Stimulated activated effector memory CD8-positive, alpha-beta T cell treated with anti-CD3 and anti-CD28 coated beads, Interleukin-12 subunit alpha, Interleukin-12 subunit beta, amount 100 ng/mL, for 72 hours (primary cell): Measurements from ENCODE around the gene PHLDA3.

Experiments
- ATAC-seq: fragments of 150-1000 bp; cut with Tn5 transposase; 2 replicates; pipeline ENCODE4 v1.10.0; 2021
- DNase-seq, 2 donors: peaks; one replicate each; pipeline ENCODE4 v3.0.0; 2021 to 2022; ENCODE audit warnings: low spot score in 2 of 2
- H3K27ac Mint-ChIP-seq: one replicate; pipeline ENCODE4 v1.8.0; 2022; ENCODE audit warnings: mild to moderate bottlenecking, mixed read lengths
- H3K36me3 Mint-ChIP-seq: one replicate; pipeline ENCODE4 v1.8.0; 2022; ENCODE audit warnings: mild to moderate bottlenecking, mixed read lengths
- H3K4me1 Mint-ChIP-seq: one replicate; pipeline ENCODE4 v1.8.0; 2022; ENCODE audit warnings: mixed read lengths
- H3K4me3 Mint-ChIP-seq: one replicate; pipeline ENCODE4 v1.8.0; 2022; ENCODE audit warnings: mild to moderate bottlenecking, mixed read lengths
- H3K9me3 Mint-ChIP-seq: one replicate; pipeline ENCODE4 v1.8.0; 2022; ENCODE audit warnings: mixed read lengths

The PHLDA3 gene

DNA sequence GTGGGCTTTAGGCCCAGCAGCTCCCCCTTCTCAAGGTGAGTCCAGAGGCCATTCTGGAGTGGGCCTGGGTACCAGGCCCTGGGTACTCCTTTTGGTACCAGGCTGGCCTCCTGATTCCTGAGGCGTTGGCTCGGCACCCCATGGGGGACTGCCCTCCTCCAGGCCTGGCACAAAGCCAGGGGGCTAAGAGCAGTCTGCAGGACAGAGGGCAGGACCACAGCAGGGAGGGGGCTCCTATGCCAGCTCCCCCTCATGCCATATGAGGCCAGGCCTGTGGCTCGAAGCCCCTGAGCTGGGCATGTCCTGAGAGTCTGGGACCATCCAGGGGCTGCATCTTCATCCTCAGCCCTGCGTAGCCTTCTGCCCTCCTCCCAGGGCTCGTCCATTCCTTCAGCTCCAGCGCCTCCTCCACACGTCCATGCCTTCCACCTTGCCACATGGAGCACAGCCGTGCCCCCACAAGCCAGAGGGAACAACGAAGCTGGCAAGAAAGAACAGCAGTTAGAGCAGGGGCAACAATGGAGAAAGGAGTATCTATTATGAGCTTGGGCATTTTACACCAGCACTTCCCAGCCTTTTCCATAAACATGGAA, 3.2 kb downstream of the PHLDA3 start:
- no peaks in the 10 kb centered on the region for H3K36me3 Mint-ChIP-seq
- H3K4me1 Mint-ChIP-seq, result no peaks in the 10 kb centered on the region
- no peak for DNase-seq
- no peak overlapping the region for H3K4me3 Mint-ChIP-seq
- no peaks in the 10 kb centered on the region for H3K9me3 Mint-ChIP-seq
- H3K27ac Mint-ChIP-seq, result no peak overlapping the region
- ATAC-seq, result no peak

DNA sequence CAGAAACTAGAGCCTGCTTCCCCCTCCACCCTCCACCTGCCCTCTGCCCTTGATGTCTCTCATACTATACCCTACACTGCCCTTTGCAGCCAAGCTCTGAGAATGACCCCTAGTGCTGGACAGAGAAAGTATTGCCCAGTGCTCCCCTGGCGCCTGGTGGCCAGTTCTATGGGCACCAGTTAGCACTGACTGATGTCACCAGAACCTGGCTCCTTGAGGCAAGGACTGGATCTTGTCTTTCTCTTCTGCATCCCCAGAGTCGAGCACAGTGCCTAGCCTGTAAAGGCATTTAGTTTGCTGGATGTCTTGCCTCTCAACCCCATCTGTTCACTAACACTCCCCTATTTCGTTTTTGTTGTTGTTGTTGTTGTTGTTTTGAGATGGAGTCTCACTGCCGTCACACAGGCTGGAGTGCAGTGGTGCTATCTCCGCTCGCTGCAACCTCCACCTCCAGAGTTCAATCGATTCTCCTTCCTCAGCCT, 5.9 kb downstream of the PHLDA3 start:
- DNase-seq, result no peak
- no peaks in the 10 kb centered on the region for H3K4me1 Mint-ChIP-seq
- no peak for ATAC-seq
- no peaks in the 10 kb centered on the region for H3K36me3 Mint-ChIP-seq
- H3K27ac Mint-ChIP-seq, result no peak overlapping the region
- no peak overlapping the region for H3K4me3 Mint-ChIP-seq
- H3K9me3 Mint-ChIP-seq, result no peaks in the 10 kb centered on the region

DNA sequence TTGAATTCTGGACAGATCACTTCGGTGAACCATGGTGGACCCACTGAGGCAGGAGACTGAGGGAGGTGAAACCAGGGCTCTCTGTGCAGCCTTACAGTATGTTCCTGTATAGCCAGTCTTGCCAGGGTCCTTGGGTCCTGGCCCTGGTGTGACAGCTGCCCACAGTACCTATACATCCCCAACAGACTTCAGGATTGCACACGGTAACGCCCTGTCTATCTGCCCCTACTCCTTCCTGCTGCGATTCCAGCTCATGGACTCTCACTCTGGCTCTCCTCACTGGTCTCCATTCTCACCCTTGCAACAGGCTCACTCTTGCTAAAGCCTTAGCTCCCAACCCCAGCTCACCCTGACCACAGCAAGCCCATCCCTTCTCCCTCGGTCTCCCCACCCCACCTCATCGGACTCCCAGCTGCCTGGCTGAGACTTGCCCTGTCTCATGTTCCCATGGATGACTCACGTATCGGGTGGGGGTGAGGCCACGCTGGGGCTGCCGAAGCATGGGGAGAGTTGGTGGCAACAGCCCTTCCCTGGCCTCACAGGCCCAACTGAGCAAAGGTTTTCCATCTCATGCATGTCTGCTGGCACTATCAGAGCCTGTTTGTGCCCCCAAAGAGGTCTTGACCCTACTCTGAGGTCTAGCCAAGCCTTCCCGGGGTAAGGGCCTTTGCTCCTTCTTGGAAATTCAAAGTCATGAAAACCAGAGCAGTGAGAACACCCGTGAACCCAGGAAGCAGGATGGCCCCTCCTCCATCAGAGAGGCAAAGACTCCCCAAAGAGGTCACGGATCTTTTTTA, 7.1 kb downstream of the PHLDA3 start:
- Mint-ChIP-seq H3K4me3 (no peak overlapping the region), H3K27ac (no peak overlapping the region), H3K9me3 (no peaks in the 10 kb centered on the region), H3K36me3 (no peaks in the 10 kb centered on the region), H3K4me1 (no peaks in the 10 kb centered on the region)
- no peak for DNase-seq
- ATAC-seq, result peak; percentile 4

DNA sequence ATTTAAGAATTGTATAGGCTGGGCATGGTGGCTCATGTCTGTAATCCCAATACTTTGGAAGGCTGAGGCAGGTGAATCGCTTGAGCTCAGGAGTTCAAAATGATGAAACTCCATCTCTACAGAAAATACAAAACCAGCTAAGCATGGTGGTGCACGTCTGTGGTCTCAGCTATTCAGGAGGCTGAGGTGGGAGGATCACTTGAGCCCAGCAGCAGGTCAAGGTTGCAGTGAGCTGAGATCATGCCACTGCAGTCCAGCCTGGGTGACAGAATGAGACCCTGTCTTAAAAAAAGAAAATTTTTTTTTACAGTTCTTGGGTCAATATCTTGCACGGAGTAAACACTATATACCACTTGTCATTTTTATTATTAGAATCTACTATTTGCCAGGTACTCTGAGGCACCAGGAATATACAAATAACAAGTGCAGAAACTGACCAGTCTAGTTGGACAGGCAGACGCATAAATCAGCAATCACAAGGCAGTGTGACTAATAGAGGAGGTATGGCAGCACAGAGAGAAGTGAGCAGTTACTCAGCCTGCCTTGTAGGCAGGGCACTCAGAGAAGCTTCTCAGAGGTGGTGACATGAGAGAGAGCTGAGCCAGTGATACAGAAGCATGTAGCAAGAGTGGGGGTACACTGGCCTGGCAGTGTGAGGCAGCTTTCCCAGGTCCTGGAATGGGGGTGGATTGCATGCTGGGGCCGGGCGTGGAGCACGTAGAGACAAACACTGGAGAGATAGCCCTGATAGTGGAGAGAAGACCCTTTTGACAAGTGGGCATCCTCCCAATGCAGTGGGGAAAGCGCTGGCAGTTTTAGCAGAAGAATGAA, 8.0 kb downstream of the PHLDA3 start:
- DNase-seq (no peak), ATAC-seq (no peak)
- Mint-ChIP-seq H3K4me3 (no peak overlapping the region), H3K9me3 (no peaks in the 10 kb centered on the region), H3K27ac (no peak overlapping the region), H3K36me3 (no peaks in the 10 kb centered on the region), H3K4me1 (no peaks in the 10 kb centered on the region)

DNA sequence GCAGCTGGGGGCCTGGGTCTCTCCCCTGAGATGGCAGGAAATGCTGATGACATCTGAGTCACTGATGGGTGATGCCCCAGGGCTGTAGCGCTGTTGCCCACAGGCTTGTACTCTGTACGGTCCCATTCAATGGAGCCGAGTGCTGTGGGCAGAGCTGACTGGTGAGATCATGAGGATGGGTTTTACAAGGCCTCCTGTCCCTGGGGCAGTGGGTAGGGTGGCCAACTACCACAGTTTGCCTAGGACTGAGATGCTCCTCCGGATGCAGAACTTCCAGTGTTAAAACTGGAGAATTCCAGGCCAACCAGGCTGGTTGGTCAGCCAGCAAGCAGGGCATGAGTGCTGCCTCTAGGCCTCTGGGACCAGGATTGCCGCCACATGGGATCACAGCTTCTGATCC, 9.2 kb downstream of the PHLDA3 start:
- Mint-ChIP-seq H3K4me1 (no peaks in the 10 kb centered on the region), H3K36me3 (no peaks in the 10 kb centered on the region), H3K4me3 (no peak overlapping the region), H3K9me3 (no peaks in the 10 kb centered on the region), H3K27ac (no peak overlapping the region)
- ATAC-seq, result peak; percentile 37
- no peak for DNase-seq

DNA sequence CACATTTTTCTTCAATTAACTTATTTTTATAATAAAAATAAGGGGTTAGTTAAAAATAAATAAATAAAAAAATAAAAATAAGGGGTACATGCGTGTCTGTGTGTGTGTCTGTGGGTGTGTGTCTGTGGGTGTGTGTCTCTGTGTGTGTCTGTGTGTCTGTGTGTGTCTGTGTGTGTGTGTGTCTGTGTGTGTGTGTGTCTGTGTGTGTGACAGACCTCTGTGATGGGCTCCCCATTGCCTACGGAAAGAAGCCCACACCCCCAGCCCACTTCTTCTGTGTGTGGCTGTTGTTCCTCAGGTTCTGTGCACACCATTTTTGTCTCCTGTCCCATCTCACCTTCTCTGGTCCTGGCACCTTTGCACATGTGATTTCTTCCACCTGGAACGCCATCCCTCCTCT, 9.9 kb downstream of the PHLDA3 start:
- H3K4me1 Mint-ChIP-seq, result peaks cover 7% of the 10 kb centered on the region
- no peak for ATAC-seq
- DNase-seq, result no peak
- H3K36me3 Mint-ChIP-seq, result peaks cover 2% of the 10 kb centered on the region
- H3K9me3 Mint-ChIP-seq, result no peaks in the 10 kb centered on the region
- H3K27ac Mint-ChIP-seq, result no peak overlapping the region
- H3K4me3 Mint-ChIP-seq, result no peak overlapping the region

DNA sequence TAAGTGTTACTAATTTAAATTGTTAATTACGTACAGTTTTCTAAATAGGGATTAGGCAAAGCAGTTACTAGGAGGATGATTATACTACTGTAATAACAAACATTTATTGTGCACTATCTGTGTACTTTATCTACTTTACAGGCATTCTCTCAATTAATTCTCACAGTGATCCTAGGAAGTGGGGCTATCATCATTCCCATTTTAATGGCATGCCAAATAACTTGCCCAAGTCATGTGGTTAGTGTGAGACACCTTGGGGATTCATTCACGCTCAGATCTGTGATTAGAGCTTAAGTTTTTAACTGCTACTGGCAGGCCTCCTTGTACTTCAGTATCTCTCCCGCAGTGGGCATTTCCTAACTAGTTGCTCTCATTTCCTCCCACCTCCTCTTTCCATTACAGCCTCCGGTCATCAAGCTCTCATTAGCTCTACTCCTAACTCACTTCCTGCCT, 11.5 kb downstream of the PHLDA3 start:
- H3K9me3 Mint-ChIP-seq, result no peaks in the 10 kb centered on the region
- DNase-seq (no peak), ATAC-seq (no peak)
- H3K4me3 Mint-ChIP-seq, result no peak overlapping the region
- peaks cover 10% of the 10 kb centered on the region for H3K4me1 Mint-ChIP-seq
- no peak overlapping the region for H3K27ac Mint-ChIP-seq
- H3K36me3 Mint-ChIP-seq, result peaks cover 7% of the 10 kb centered on the region

DNA sequence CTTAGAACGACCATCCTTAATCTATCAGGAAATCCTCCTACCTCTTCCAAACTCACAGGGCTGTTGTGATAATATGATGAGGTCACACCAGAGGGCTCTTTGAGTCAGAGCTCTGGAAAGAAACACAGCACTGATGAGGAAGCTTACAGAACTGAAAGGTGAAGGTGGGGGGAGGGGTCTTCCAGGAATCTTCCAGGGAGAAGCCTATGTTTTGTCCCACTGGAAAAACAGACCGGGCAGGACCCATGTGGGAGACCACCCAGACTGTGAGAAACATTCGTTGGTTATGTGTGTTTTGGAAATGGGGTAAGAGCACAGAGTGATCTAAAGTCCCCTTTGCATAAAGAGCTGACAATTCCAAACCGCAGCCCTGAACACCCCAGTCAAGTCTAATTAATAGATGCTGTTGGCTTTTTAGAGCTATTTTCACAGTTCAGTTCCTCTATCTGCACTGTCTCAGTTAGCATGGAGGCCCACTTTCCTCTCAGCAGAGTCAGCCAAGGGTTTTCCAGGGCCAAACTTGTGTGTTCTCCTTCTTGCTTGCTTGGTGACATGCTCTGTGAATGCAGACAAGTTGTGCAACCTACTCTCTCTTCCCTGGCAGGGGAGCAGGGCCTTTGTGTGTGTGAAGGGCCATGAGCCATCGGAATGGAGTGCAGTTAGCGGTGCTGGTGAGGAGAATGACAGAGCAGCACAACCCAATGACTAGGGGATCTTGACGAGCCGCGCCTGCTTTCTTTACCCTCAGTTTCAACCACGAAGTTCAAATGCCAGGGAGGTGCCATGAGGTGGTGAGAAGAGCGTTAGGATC, 12.3 kb downstream of the PHLDA3 start:
- Mint-ChIP-seq H3K27ac (no peak overlapping the region), H3K4me1 (peaks cover 10% of the 10 kb centered on the region), H3K4me3 (no peak overlapping the region), H3K36me3 (peaks cover 7% of the 10 kb centered on the region), H3K9me3 (no peaks in the 10 kb centered on the region)
- ATAC-seq (no peak), DNase-seq (no peak)

DNA sequence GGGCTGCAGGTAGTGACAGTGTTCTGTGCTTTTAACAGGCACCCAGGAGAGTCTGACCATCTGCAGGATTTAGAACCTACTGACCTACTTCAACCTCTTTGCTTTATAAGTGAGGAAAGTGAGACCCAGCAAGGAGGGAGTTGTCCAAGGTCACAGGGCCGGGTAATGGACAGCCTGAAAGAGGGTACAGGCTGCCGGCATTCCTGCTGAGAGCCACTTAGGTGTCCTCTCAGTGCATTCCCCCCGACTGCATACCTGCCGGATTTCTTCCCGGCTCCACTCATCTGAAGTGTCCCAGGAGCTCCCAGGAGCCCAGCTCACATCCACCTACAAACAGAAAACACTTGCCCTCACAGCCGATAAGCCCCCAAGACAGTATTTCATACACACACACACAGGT, 13.9 kb downstream of the PHLDA3 start:
- peaks cover 7% of the 10 kb centered on the region for H3K36me3 Mint-ChIP-seq
- ATAC-seq (no peak), DNase-seq (no peak)
- H3K4me1 Mint-ChIP-seq, result peaks cover 14% of the 10 kb centered on the region
- H3K4me3 Mint-ChIP-seq, result no peak overlapping the region
- no peak overlapping the region for H3K27ac Mint-ChIP-seq
- H3K9me3 Mint-ChIP-seq, result no peaks in the 10 kb centered on the region

DNA sequence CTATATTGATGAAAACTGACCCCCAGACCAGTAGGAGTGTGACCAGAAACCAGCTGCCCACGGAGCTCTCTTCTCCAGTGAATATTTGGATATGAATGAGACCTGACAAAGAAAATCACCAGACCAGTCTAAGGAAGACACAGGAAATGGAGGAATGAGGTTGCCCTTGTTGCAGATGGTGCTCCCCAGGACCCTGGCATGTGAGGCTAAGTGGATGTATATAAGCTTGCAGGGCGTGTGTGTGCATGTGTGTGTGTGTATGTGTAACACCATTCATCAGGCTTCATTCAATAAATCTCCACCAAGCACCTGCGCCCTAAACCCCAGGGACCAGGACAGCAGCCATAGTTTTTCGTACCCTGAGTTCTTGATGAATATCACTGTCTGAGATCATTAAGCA, 14.4 kb downstream of the PHLDA3 start:
- no peak for DNase-seq
- Mint-ChIP-seq H3K9me3 (no peaks in the 10 kb centered on the region), H3K4me3 (no peak overlapping the region), H3K4me1 (peaks cover 14% of the 10 kb centered on the region), H3K27ac (no peak overlapping the region), H3K36me3 (peaks cover 7% of the 10 kb centered on the region)
- no peak for ATAC-seq

DNA sequence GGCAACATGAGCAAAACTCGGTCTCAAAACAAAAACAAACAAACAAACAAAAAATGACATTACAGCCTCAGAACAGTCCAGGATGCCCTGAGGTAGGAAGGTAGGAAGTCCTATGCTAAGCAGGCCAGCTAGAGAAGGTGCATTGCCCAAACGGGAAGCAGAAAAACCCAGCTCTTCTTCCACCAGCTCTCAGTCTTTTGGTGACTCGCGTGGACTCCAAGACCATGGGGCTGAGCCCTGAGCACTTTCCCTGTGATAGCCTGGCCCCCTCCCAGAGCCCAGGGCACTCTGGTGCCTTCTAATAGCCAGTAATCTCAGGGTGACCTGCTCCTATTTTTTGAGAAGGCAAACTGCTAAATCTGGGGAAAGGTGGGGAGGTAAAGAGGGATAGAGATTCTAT, 16.1 kb downstream of the PHLDA3 start:
- H3K9me3 Mint-ChIP-seq, result no peaks in the 10 kb centered on the region
- DNase-seq (no peak), ATAC-seq (no peak)
- peaks cover 7% of the 10 kb centered on the region for H3K36me3 Mint-ChIP-seq
- H3K4me3 Mint-ChIP-seq, result no peak overlapping the region
- H3K4me1 Mint-ChIP-seq, result peaks cover 18% of the 10 kb centered on the region
- H3K27ac Mint-ChIP-seq, result no peak overlapping the region

DNA sequence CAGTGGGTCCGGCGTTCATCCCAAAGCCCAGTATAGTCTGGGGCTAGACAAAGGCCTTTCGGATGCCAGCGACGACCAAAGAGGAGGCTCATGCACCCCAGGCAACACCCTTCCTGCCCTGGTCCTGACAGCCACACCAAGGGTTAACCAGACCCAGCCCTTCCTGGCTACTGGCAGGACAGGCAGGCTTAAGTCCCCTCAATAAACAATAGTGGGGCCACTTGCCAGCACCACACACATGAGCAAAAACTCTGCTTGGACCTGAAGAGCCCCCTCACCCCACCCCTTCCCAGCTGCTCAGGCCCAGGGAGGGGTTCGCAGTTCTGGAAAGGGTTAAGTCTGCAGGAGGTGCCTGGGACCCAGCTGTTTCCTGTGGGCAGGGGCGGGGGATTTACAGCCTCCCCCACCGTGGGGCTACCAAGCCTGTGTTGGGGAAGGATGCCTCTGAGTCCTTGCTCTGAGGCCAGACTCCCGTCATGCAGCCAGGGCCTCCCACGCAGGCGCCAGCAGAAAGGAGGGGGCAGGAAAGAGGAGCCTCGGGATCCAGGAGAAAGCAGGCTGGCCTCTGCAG, 18.2 kb downstream of the PHLDA3 start:
- H3K9me3 Mint-ChIP-seq, result no peaks in the 10 kb centered on the region
- H3K36me3 Mint-ChIP-seq, result peaks cover 7% of the 10 kb centered on the region
- no peak overlapping the region for H3K27ac Mint-ChIP-seq
- no peak for ATAC-seq
- no peak overlapping the region for H3K4me3 Mint-ChIP-seq
- peaks cover 20% of the 10 kb centered on the region for H3K4me1 Mint-ChIP-seq
- DNase-seq, result no peak

DNA sequence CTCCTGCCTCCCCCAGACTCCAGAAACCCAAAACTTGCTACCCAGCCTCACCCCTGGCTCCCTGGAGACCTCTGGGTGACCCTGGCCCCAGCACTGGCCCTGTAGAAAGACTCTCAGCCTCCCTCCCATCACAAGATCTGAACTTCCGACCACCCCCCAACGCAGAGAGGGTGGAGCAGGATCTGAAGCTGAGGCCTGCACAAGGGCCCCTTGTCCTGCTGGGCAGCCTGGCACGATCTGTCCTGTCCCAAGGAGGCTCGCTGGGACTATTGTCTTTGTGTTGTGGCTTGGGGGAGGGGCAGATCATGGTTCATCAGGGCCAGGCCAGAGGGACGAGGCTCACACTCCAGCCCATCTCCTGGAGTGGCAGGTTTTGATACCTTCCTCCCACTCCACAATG, 20.0 kb downstream of the PHLDA3 start:
- H3K4me1 Mint-ChIP-seq, result peaks cover 12% of the 10 kb centered on the region
- H3K9me3 Mint-ChIP-seq, result no peaks in the 10 kb centered on the region
- no peak overlapping the region for H3K4me3 Mint-ChIP-seq
- no peak overlapping the region for H3K27ac Mint-ChIP-seq
- DNase-seq (no peak), ATAC-seq (no peak)
- peaks cover 4% of the 10 kb centered on the region for H3K36me3 Mint-ChIP-seq

DNA sequence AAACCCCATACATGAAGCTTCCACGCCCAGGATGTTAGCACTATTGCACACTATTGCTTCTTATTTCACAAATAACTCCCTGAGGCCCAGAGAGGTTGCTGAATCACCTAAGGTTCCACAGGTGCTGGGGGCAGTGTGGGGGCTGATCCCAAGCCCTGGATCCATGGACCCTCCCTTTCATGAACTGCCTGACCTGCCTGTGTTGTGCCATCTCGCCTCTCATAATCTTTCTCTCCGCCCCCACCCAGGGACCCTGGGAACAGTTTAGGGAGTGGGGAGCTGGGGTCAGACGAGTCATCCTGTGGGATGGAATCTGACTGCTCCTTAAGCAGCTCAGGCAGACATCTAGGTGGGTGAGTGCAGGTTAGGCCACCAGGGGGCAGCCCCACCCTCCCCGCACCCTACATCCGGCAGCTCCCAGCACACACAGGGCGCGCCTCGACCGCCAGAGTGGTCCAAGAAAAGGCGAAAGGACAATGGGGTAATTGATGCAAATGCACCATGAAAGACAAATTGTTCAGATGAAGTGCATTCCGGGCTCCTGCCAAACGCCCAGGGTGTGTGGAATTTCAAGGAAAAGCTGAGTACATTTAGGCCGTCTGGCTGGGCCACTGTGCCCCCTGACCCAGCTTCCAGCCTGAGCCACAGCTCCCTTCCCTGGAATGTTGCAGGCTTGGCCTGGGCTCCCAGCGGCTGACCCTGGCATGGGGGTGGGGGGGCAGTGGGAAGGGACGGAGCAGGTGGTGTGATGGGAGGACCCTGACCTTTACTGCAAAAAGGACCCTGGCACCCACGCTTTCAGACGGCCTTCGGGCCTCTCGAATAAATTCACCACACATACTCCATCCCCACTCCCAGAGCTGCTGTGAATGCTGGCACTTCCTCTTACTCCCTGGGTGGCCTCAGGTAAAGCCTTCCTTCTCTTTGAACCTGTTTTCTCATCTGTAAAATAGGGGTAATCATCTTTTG, 20.8 kb downstream of the PHLDA3 start:
- Mint-ChIP-seq H3K36me3 (no peaks in the 10 kb centered on the region), H3K9me3 (no peaks in the 10 kb centered on the region), H3K4me3 (no peak overlapping the region), H3K4me1 (peaks cover 10% of the 10 kb centered on the region), H3K27ac (no peak overlapping the region)
- DNase-seq (peak; percentile 23 to 60), ATAC-seq (peak; percentile 91)
